Spleen (tissue), 11 donors: Measurements from ENCODE around the gene BFSP1. TPM values are rescaled to one million over a fixed set of nuclear protein-coding genes. Genes with fewer than 3 reads are reported as not detected.
A peak's percentile ranks its signal among the peaks of the same experiment; 100 is the strongest.

ENCODE experiments used
- DNase-seq: peaks from one replicate; pipeline ENCODE4 v3.0.0-alpha.2; 2020
- H3K27ac ChIP-seq, 8 donors: fragments of 200-600 bp; sonication (generic) in 7 of 8; 1 replicate in 4 of 8; 2 replicates in 4 of 8; pipeline versions ENCODE4 v1.5.0 to v1.8.0; 2016 to 2021; ENCODE audit warnings: inconsistent platforms in 4 of 8, mild to moderate bottlenecking in 4 of 8, moderate library complexity in 1 of 8
- H3K27me3 ChIP-seq, 7 donors: fragments of 200-600 bp; sonication (generic) in 6 of 7; replicated peaks in 1 of 7; 1 replicate in 4 of 7; 2 replicates in 3 of 7; pipeline versions ENCODE4 v1.5.0 to v1.8.0; 2016 to 2021; ENCODE audit warnings: inconsistent platforms in 3 of 7, mild to moderate bottlenecking in 1 of 7
- H3K36me3 ChIP-seq, 6 donors: fragments of 200-600 bp; sonication (generic) in 5 of 6; 1 replicate in 4 of 6; 2 replicates in 2 of 6; pipeline versions ENCODE4 v1.5.0 to v1.8.0; 2016 to 2021; ENCODE audit warnings: inconsistent platforms in 2 of 6
- H3K4me1 ChIP-seq, 6 donors: fragments of 200-600 bp; sonication (generic) in 5 of 6; 1 replicate in 3 of 6; 2 replicates in 3 of 6; pipeline versions ENCODE4 v1.5.0 to v1.8.0; 2016 to 2021; ENCODE audit warnings: inconsistent platforms in 3 of 6
- H3K4me3 ChIP-seq, 8 donors: fragments of 200-600 bp; sonication (generic) in 7 of 8; 1 replicate in 4 of 8; 2 replicates in 4 of 8; pipeline versions ENCODE4 v1.5.0 to v1.8.0; 2016 to 2021; ENCODE audit warnings: inconsistent platforms in 4 of 8, mild to moderate bottlenecking in 4 of 8, moderate library complexity in 2 of 8
- H3K9me3 ChIP-seq, 8 donors: fragments of 200-600 bp; sonication (generic) in 7 of 8; 1 replicate in 4 of 8; 2 replicates in 4 of 8; pipeline versions ENCODE4 v1.5.0 to v1.8.0; 2016 to 2021; ENCODE audit warnings: inconsistent platforms in 4 of 8
- CTCF ChIP-seq, 11 experiments: fragments of 200-600 bp in 7 of 11; fragments of 450-650 bp in 4 of 11; sonication (generic) in 4 of 11; IDR thresholded peaks in 8 of 11; conservative IDR thresholded peaks in 3 of 11; 1 replicate in 7 of 11; 2 replicates in 4 of 11; pipeline versions ENCODE4 v1.4.0 to v1.8.0; 2016 to 2021; ENCODE audit warnings: antibody characterized with exemption in 11 of 11, inconsistent platforms in 4 of 11, mild to moderate bottlenecking in 1 of 11
- POLR2A ChIP-seq, 3 donors: fragments of 450-650 bp; IDR thresholded peaks; one replicate each; pipeline ENCODE4 v1.5.1; 2017; ENCODE audit warnings: antibody characterized with exemption in 3 of 3, mild to moderate bottlenecking in 1 of 3
- POLR2AphosphoS5 ChIP-seq, 3 donors: sonication (generic); formaldehyde crosslinking; IDR thresholded peaks; one replicate each; pipeline ENCODE4 v1.5.1; 2017; ENCODE audit warnings: antibody characterized with exemption in 3 of 3
- WGBS, 5 donors: extraction: QIAGEN DNeasy Blood & Tissue Kit in 3 of 5; methylation state at CpG; one replicate each; pipeline versions ENCODE4 v1.1.5 to v1.1.7; 2013 to 2018; 5-methylcytosine and 5-hydroxymethylcytosine counted together
- intact Hi-C: fragments of 100-400 bp; cut with DNase I; formaldehyde crosslinking; loops from one replicate; pipeline ENCODE4 v1.15.0; 2023; ENCODE audit warnings: low total_unique reads
- polyA plus RNA-seq, 3 donors: library from polyadenylated mRNA; stranded (reverse); fragments of 200-250 nt; gene quantifications; one replicate each; pipeline ENCODE4 v1.2.1, GENCODE V29; 2013
- total RNA-seq, 7 donors: library from RNA; depleted of rRNA in 3 of 7; stranded (reverse); fragments of >200 nt in 3 of 7; fragmentation: NEBNext Ultra II Directional in 4 of 7; extraction: Animal tissue kit (Norgen Biotek cat#: 25700) in 4 of 7; gene quantifications; one replicate each; pipeline versions ENCODE4 v1.1.0 to v1.2.1, GENCODE V29; 2016 to 2021
- donor health status: healthy with polysubstance abuse.
- donor health status: DM: no; HTN: no; CAD: no; lungs with moderate emphysema.
- donor health status: DM: no; HTN: no; CAD: no.
- donor health status: Bipolar disorder and iron deficiency.
- donor health status: healthy.
- donor health status: DM: no; HTN: no; CAD: no.
- donor health status: DM: yes; HTN: yes; CAD: no.

BFSP1 gene
- total and polyA plus RNA-seq, 10 donors: 0.13 to 0.86 (median 0.41) TPM

- Histone ChIP-seq H3K4me1 (peaks cover 8 to 47% (median 27%) of the 10 kb centered on the region in 6 donors), H3K27me3 (peaks cover 0 to 15% (median 0%) of the 10 kb centered on the region in 7 donors), H3K36me3 (no peaks in the 10 kb centered on the region), H3K27ac (peak overlapping the region; percentile 43 to 97 (median 94)), H3K9me3 (peaks cover 0 to 7% (median 0%) of the 10 kb centered on the region in 8 donors), H3K4me3 (peak overlapping the region in 3 of 8 donors; percentile 96 to 98 (median 97))
- WGBS, 5 donors: 77 to 89% (median 88%) methylated on average over 6 of the region's 6 CpGs
- TF ChIP-seq CTCF (IDR thresholded peaks at IDR 0.05 in 8 of 11, conservative IDR thresholded peaks at IDR 0.05 in 3 of 11): no peak
- TF ChIP-seq POLR2AphosphoS5 (IDR thresholded peaks at IDR 0.05): no peak
- no peak for TF ChIP-seq POLR2A (IDR thresholded peaks at IDR 0.05)
- intact Hi-C loops: no loop called here
- no peak for DNase-seq
Measured at GRCh38 chr20:17568045-17568788, 37.0 kb upstream of the BFSP1 start.

GRCh38 chr20:17566345-17566744 is 35.2 kb upstream of the BFSP1 start:
- TF ChIP-seq POLR2AphosphoS5 (IDR thresholded peaks at IDR 0.05): no peak
- TF ChIP-seq POLR2A (IDR thresholded peaks at IDR 0.05): no peak
- TF ChIP-seq CTCF (IDR thresholded peaks at IDR 0.05 in 8 of 11, conservative IDR thresholded peaks at IDR 0.05 in 3 of 11): no peak
- Histone ChIP-seq H3K27ac (no peak overlapping the region), H3K27me3 (peaks cover 0 to 15% (median 0%) of the 10 kb centered on the region in 7 donors), H3K4me3 (no peak overlapping the region), H3K9me3 (peaks cover 0 to 7% (median 0%) of the 10 kb centered on the region in 8 donors), H3K4me1 (peaks cover 5 to 28% (median 18%) of the 10 kb centered on the region in 6 donors), H3K36me3 (no peaks in the 10 kb centered on the region)
- intact Hi-C loops: no loop called here
- 87 to 93% (median 91%) methylated on average over 3 of the region's 3 CpGs for WGBS, 5 donors
- no peak for DNase-seq

- TF ChIP-seq POLR2A (IDR thresholded peaks at IDR 0.05) (no peak), CTCF (IDR thresholded peaks at IDR 0.05 in 8 of 11, conservative IDR thresholded peaks at IDR 0.05 in 3 of 11) (no peak), POLR2AphosphoS5 (IDR thresholded peaks at IDR 0.05) (no peak)
- intact Hi-C loops: no loop called here
- DNase-seq: no peak
- H3K27me3 ChIP-seq: peaks cover 0 to 15% (median 0%) of the 10 kb centered on the region in 7 donors
- 76 to 89% (median 84%) methylated on average over 4 of the region's 4 CpGs for WGBS, 5 donors
- no peak overlapping the region for H3K27ac ChIP-seq
- H3K4me1 ChIP-seq: peaks cover 0 to 17% (median 9%) of the 10 kb centered on the region in 6 donors
- peaks cover 0 to 7% (median 0%) of the 10 kb centered on the region in 8 donors for H3K9me3 ChIP-seq
- no peak overlapping the region for H3K4me3 ChIP-seq
- no peaks in the 10 kb centered on the region for H3K36me3 ChIP-seq
Measured at GRCh38 chr20:17565169-17565845, 34.1 kb upstream of the BFSP1 start.

GRCh38 chr20:17562804-17563305 is 31.7 kb upstream of the BFSP1 start:
- no peaks in the 10 kb centered on the region for H3K27me3 ChIP-seq
- TF ChIP-seq CTCF (IDR thresholded peaks at IDR 0.05 in 8 of 11, conservative IDR thresholded peaks at IDR 0.05 in 3 of 11): no peak
- no peak for TF ChIP-seq POLR2A (IDR thresholded peaks at IDR 0.05)
- no peak for TF ChIP-seq POLR2AphosphoS5 (IDR thresholded peaks at IDR 0.05)
- H3K4me3 ChIP-seq: no peak overlapping the region
- intact Hi-C loops: no loop called here
- 74 to 94% (median 88%) methylated on average over 2 of the region's 2 CpGs for WGBS, 5 donors
- peaks cover 0 to 7% (median 0%) of the 10 kb centered on the region in 8 donors for H3K9me3 ChIP-seq
- DNase-seq: no peak
- no peaks in the 10 kb centered on the region for H3K36me3 ChIP-seq
- peaks cover 0 to 10% (median 4%) of the 10 kb centered on the region in 6 donors for H3K4me1 ChIP-seq
- no peak overlapping the region for H3K27ac ChIP-seq
